ENCODE data around the gene PRKCE. TPM values are rescaled to one million over a fixed set of nuclear protein-coding genes. Genes with fewer than 3 reads are reported as not detected.

PRKCE gene
- total RNA-seq, 2 experiments from 2014 or later = 24.9 to 26.2 TPM

- Mint-ChIP-seq H3K27ac (no peak overlapping the region), H3K4me3 (no peak overlapping the region), H3K36me3 (ENCODE audit: low read depth) (peaks cover 33% of the 10 kb centered on the region), H3K9me3 (peaks cover 16% of the 10 kb centered on the region), H3K4me1 (ENCODE audit: low read depth) (no peaks in the 10 kb centered on the region), H3K27me3 (no peaks in the 10 kb centered on the region)
- peaks cover 2% of the 10 kb centered on the region for H3K4me1 ChIP-seq (ENCODE audit: insufficient read depth, low read length)
- H3K4me3 ChIP-seq (ENCODE audit: low read length) = no peak overlapping the region
- TF ChIP-seq, protein P1, sequence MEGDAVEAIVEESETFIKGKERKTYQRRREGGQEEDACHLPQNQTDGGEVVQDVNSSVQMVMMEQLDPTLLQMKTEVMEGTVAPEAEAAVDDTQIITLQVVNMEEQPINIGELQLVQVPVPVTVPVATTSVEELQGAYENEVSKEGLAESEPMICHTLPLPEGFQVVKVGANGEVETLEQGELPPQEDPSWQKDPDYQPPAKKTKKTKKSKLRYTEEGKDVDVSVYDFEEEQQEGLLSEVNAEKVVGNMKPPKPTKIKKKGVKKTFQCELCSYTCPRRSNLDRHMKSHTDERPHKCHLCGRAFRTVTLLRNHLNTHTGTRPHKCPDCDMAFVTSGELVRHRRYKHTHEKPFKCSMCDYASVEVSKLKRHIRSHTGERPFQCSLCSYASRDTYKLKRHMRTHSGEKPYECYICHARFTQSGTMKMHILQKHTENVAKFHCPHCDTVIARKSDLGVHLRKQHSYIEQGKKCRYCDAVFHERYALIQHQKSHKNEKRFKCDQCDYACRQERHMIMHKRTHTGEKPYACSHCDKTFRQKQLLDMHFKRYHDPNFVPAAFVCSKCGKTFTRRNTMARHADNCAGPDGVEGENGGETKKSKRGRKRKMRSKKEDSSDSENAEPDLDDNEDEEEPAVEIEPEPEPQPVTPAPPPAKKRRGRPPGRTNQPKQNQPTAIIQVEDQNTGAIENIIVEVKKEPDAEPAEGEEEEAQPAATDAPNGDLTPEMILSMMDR (IDR thresholded peaks at IDR 0.05) = no peak
- no peaks in the 10 kb centered on the region for H3K27me3 ChIP-seq (ENCODE audit: control insufficient read depth in 1 of 2, insufficient read depth in 2 of 2, low read length in 2 of 2)
- ATAC-seq (ENCODE audit: poor library complexity) (no peak), DNase-seq (no peak)
- ChIA-PET CTCF (no interaction called here), POLR2A (no interaction called here)
- no peak overlapping the region for H3K27ac ChIP-seq (ENCODE audit: low read depth in 1 of 2, low read length in 2 of 2)
- intact Hi-C loops (cut with DNase I, micrococcal nuclease) = no loop called here
- H3K9me3 ChIP-seq (ENCODE audit: control insufficient read depth in 1 of 2, insufficient read depth in 1 of 2, low read length in 2 of 2) = peaks cover 0 to 11% of the 10 kb centered on the region in 2 experiments
- H3K36me3 ChIP-seq (ENCODE audit: insufficient read depth, low read length) = no peaks in the 10 kb centered on the region
These were observed 227.9 kb downstream of the PRKCE start for GRCh38 chr2:45879406-45879805.

- CTCF ChIA-PET = no interaction called here
- POLR2A ChIA-PET = no interaction called here
- TF ChIP-seq, protein P1 (IDR thresholded peaks at IDR 0.05) = no peak
- H3K4me1 Mint-ChIP-seq (ENCODE audit: low read depth) = no peaks in the 10 kb centered on the region
- peaks cover 29% of the 10 kb centered on the region for H3K36me3 Mint-ChIP-seq (ENCODE audit: low read depth)
- intact Hi-C loops (cut with DNase I, micrococcal nuclease) = no loop called here
- H3K27ac ChIP-seq (ENCODE audit: low read depth in 1 of 2, low read length in 2 of 2) = no peak overlapping the region
- H3K9me3 Mint-ChIP-seq = peaks cover 16% of the 10 kb centered on the region
- no peaks in the 10 kb centered on the region for H3K27me3 ChIP-seq (ENCODE audit: control insufficient read depth in 1 of 2, insufficient read depth in 2 of 2, low read length in 2 of 2)
- ATAC-seq (ENCODE audit: poor library complexity) (no peak), DNase-seq (no peak)
- H3K4me1 ChIP-seq (ENCODE audit: insufficient read depth, low read length) = peaks cover 2% of the 10 kb centered on the region
- no peak overlapping the region for H3K4me3 Mint-ChIP-seq
- H3K27me3 Mint-ChIP-seq = no peaks in the 10 kb centered on the region
- no peak overlapping the region for H3K4me3 ChIP-seq (ENCODE audit: low read length)
- H3K9me3 ChIP-seq (ENCODE audit: control insufficient read depth in 1 of 2, insufficient read depth in 1 of 2, low read length in 2 of 2) = peaks cover 0 to 11% of the 10 kb centered on the region in 2 experiments
- no peak overlapping the region for H3K27ac Mint-ChIP-seq
- H3K36me3 ChIP-seq (ENCODE audit: insufficient read depth, low read length) = no peaks in the 10 kb centered on the region
These were observed 228.5 kb downstream of the PRKCE start for GRCh38 chr2:45879936-45880335.

DNA sequence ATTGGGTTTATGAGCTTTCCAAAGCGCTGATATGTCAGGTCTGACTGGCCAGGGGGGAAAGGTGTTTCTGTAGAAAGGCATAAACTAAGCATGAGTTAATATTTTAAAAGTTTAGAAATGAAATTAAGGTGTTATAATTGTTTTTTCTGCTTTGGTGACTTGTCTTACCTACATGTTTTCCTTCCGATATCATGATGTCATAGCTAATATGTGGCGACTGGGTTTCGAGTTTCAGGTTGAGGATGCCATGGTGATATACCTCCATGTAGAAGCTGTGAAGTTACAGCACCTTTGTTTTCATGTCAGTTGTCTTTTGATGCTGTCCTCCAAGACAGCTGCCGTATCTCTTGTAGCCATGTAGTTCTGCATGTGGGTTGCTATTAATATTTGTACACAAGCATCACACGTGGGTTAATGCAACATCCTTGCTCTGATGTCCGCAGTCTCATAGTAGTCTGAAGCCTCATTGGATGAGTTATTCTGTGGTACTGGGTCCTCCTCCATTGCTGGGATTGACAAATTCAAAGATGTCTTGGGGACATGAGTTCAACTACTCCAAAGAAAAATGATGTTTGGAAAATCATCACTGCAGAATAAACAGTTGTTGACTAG lies 230.6 kb downstream of the PRKCE start:
- CTCF ChIA-PET = no interaction called here
- Mint-ChIP-seq H3K4me1 (ENCODE audit: low read depth) (peaks cover 2% of the 10 kb centered on the region), H3K4me3 (no peak overlapping the region), H3K27me3 (no peaks in the 10 kb centered on the region), H3K27ac (no peak overlapping the region), H3K9me3 (peaks cover 6% of the 10 kb centered on the region), H3K36me3 (ENCODE audit: low read depth) (peaks cover 14% of the 10 kb centered on the region)
- no peak overlapping the region for H3K4me3 ChIP-seq (ENCODE audit: low read length)
- DNase-seq = no peak
- no peaks in the 10 kb centered on the region for H3K9me3 ChIP-seq (ENCODE audit: control insufficient read depth in 1 of 2, insufficient read depth in 1 of 2, low read length in 2 of 2)
- no peak overlapping the region for H3K27ac ChIP-seq (ENCODE audit: low read depth in 1 of 2, low read length in 2 of 2)
- ATAC-seq (ENCODE audit: poor library complexity) = no peak
- POLR2A ChIA-PET = no interaction called here
- peaks cover 2% of the 10 kb centered on the region for H3K4me1 ChIP-seq (ENCODE audit: insufficient read depth, low read length)
- H3K27me3 ChIP-seq (ENCODE audit: control insufficient read depth in 1 of 2, insufficient read depth in 2 of 2, low read length in 2 of 2) = no peaks in the 10 kb centered on the region
- TF ChIP-seq, protein P1 (IDR thresholded peaks at IDR 0.05) = no peak
- H3K36me3 ChIP-seq (ENCODE audit: insufficient read depth, low read length) = no peaks in the 10 kb centered on the region
- intact Hi-C loops (cut with DNase I, micrococcal nuclease) = no loop called here
